HepG2 (cell line): ENCODE results near the gene AGRN. TPM values are rescaled to one million over a fixed set of nuclear protein-coding genes. Genes with fewer than 3 reads are reported as not detected.

ENCODE experiments used
- BHLHE40 ChIP-seq: IDR thresholded peaks from 2 replicates; pipeline ENCODE4 v1.6.1; 2011; ENCODE audit warnings: low read length, improper control_type of control experiment
- CCDC6 ChIP-seq: sonication (generic); formaldehyde crosslinking; IDR thresholded peaks from 2 replicates; pipeline ENCODE4 v1.8.1; 2022; ENCODE audit warnings: mild to moderate bottlenecking, missing genetic modification reagents, moderate library complexity
- HOXA5 ChIP-seq: sonication (generic); formaldehyde crosslinking; IDR thresholded peaks from 2 replicates; pipeline ENCODE4 v1.4.0; 2020; ENCODE audit warnings: missing genetic modification reagents
- KAT7 ChIP-seq: IDR thresholded peaks from 2 replicates; pipeline ENCODE4 v1.6.1; 2018; ENCODE audit warnings: borderline replicate concordance, missing compliant biosample characterization
- KDM2A ChIP-seq: sonication (generic); formaldehyde crosslinking; IDR thresholded peaks from 2 replicates; pipeline ENCODE4 v1.4.0; 2020; ENCODE audit warnings: low read depth, missing genetic modification reagents, borderline replicate concordance
- MYC ChIP-seq: sonication (generic); formaldehyde crosslinking; IDR thresholded peaks from 2 replicates; pipeline ENCODE4 v1.9.0; 2021; ENCODE audit warnings: missing genetic modification reagents, borderline replicate concordance
- NFKBIZ ChIP-seq: IDR thresholded peaks from 2 replicates; pipeline ENCODE4 v1.6.1; 2018; ENCODE audit warnings: missing genetic modification reagents, missing compliant biosample characterization
- NR3C1 ChIP-seq: sonication (generic); formaldehyde crosslinking; IDR thresholded peaks from 2 replicates; pipeline ENCODE4 v1.4.0; 2020; ENCODE audit warnings: missing genetic modification reagents
- SRY ChIP-seq: sonication (generic); formaldehyde crosslinking; IDR thresholded peaks from 2 replicates; pipeline ENCODE4 v1.8.0; 2022; ENCODE audit warnings: mild to moderate bottlenecking, missing genetic modification reagents
- STAG1 ChIP-seq: sonication (generic); formaldehyde crosslinking; IDR thresholded peaks from 2 replicates; pipeline ENCODE4 v1.4.0; 2020; ENCODE audit warnings: missing genetic modification reagents
- YEATS4 ChIP-seq: sonication (generic); formaldehyde crosslinking; IDR thresholded peaks from 2 replicates; pipeline ENCODE4 v1.4.0; 2020; ENCODE audit warnings: missing genetic modification reagents, borderline replicate concordance
- ZNF124 ChIP-seq: sonication (generic); formaldehyde crosslinking; IDR thresholded peaks from 2 replicates; pipeline ENCODE4 v1.4.0; 2020; ENCODE audit warnings: missing genetic modification reagents
- ZNF24 ChIP-seq: fragments of 450-650 bp; IDR thresholded peaks from 2 replicates; pipeline ENCODE4 v1.6.1; 2017; ENCODE audit warnings: antibody characterized with exemption, mild to moderate bottlenecking
- ZNF280B ChIP-seq: sonication (generic); formaldehyde crosslinking; IDR thresholded peaks from 2 replicates; pipeline ENCODE4 v1.5.0; 2020; ENCODE audit warnings: missing genetic modification reagents, mild to moderate bottlenecking, borderline replicate concordance
- ZNF318 ChIP-seq: sonication (generic); formaldehyde crosslinking; IDR thresholded peaks from 2 replicates; pipeline ENCODE4 v1.4.0; 2020; ENCODE audit warnings: mild to moderate bottlenecking, missing genetic modification reagents
- ZNF446 ChIP-seq: sonication (generic); formaldehyde crosslinking; IDR thresholded peaks from 2 replicates; pipeline ENCODE4 v1.5.0; 2020; ENCODE audit warnings: mild to moderate bottlenecking, missing genetic modification reagents
- ZNF503 ChIP-seq: sonication (generic); formaldehyde crosslinking; IDR thresholded peaks from 2 replicates; pipeline ENCODE4 v1.4.0; 2020; ENCODE audit warnings: missing genetic modification reagents
- ZSCAN20 ChIP-seq: sonication (generic); formaldehyde crosslinking; IDR thresholded peaks from 2 replicates; pipeline ENCODE4 v1.4.0; 2020; ENCODE audit warnings: missing genetic modification reagents, mild to moderate bottlenecking, borderline replicate concordance
- polyA plus RNA-seq, 8 experiments: library from polyadenylated mRNA; depleted of rRNA in 3 of 8; stranded (reverse) in 7 of 8; unstranded in 1 of 8; fragments of >200 nt; fragmentation: Illumina TruSeq in 4 of 8; extraction: Trizol in 4 of 8; gene quantifications; 2 replicates each; pipeline versions ENCODE4 v1.2.1 to v1.2.3, GENCODE V29; 2011 to 2016; ENCODE audit warnings: low read depth in 4 of 8, missing spikeins in 1 of 8, mixed read lengths in 1 of 8; ENCODE audit not compliant: insufficient read depth in 1 of 8
- total RNA-seq, 5 experiments: library from RNA; depleted of rRNA; stranded (reverse); fragments of >200 nt; fragmentation: Illumina TruSeq; extraction: Trizol; gene quantifications; 2 replicates each; pipeline ENCODE4 v1.2.3, GENCODE V29; 2016; ENCODE audit warnings: low read depth in 1 of 5

AGRN gene
- total and polyA plus RNA-seq, 2 of the 13 experiments (the other 11 are each of a cell fraction or from before 2014, with no cell fraction given) = 29.8 to 65.2 TPM

- TF ChIP-seq ZNF124 (CRISPR knock-in tag) = no peak
- no peak for TF ChIP-seq ZNF503
- TF ChIP-seq MYC = peak; percentile 50; the same call in 1 of the 2 replicates
- no peak for TF ChIP-seq ZNF280B (CRISPR knock-in tag)
- TF ChIP-seq KDM2A (CRISPR knock-in tag) = peak; percentile 86
- no peak for TF ChIP-seq ZNF446 (CRISPR knock-in tag)
- TF ChIP-seq CCDC6 (CRISPR knock-in tag) = no peak
- peak; percentile 85 for TF ChIP-seq STAG1 (CRISPR knock-in tag)
- TF ChIP-seq HOXA5 (CRISPR knock-in tag) = 0 out of 2 replicates have a peak, but pooled peaks have one; percentile 59
- TF ChIP-seq BHLHE40 = peak; percentile 30; the same call in 1 of the 2 replicates
- no peak; the same call in 1 of the 2 replicates for TF ChIP-seq YEATS4 (CRISPR knock-in tag)
- TF ChIP-seq ZSCAN20 (CRISPR knock-in tag) = no peak
- TF ChIP-seq KAT7 (CRISPR knock-in tag) = no peak; the same call in 1 of the 2 replicates
- TF ChIP-seq ZNF24 = no peak
- TF ChIP-seq NR3C1 (CRISPR knock-in tag) = no peak
- no peak for TF ChIP-seq SRY (CRISPR knock-in tag)
- 0 out of 2 replicates have a peak, but pooled peaks have one; percentile 31 for TF ChIP-seq ZNF318 (CRISPR knock-in tag)
- TF ChIP-seq NFKBIZ (CRISPR knock-in tag) = no peak
These were observed 44.3 kb downstream of the AGRN start (continued) for GRCh38 chr1:1063945-1064831.
